Measurements from ENCODE around the gene SEMA5A. TPM values are rescaled to one million over a fixed set of nuclear protein-coding genes. Genes with fewer than 3 reads are reported as not detected.

Gene SEMA5A
- total and polyA plus RNA-seq, 2 donors (not counting 1 experiment from before 2014, with no cell fraction given): not detected

DNA sequence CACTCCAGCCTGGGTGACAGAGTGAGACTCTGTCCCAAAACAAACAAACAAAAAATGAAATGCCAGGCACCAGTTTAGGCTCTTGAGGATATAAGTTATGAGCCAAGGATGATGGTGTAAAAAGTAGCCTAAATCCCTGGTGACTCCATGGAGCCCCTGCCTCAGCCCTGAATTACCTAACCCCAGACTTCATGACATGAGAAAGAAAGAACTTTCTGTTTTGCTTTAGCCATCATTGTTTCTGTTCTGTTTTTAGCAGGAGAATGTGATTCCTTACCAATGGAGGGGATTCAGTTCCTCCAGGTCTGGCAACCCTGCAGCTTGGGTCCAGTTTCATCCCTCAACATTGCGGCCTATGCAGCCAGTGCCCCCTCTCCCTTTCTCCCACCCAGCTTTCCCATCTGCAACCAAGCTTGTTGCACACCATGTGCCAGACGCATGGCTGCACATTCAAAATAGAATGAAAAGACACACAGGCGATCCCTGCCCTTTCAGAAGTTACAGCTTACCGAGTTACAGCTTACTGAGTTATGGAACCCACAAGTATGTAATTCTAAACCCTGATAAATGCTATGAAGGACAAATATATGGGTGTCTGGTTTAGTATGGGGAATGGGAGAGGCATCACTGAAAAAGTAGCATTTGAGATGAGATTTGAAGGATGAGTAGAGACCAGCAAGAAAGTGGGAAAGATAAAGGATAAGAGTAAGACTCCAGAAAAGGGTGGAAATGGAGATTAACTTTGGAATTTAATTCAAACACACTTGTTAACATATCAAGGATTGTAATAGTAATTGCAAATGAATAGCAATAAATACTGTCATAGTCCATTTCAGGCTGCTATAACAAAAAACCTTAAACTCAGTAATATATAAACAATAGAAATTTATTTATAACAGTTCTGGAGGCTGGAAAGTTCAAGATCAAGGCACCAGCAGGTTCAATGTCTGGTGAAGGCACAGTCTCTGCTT lies 6.0 kb upstream of the SEMA5A start:
- H4K20me1 ChIP-seq (ENCODE audit: control insufficient read depth, insufficient read depth, low read length, poor library complexity, severe bottlenecking): no peaks in the 10 kb centered on the region
- H3K27ac ChIP-seq (ENCODE audit: low read length in 2 of 2): no peak overlapping the region
- WGBS (ENCODE audit: insufficient coverage): 100% methylated on average over 2 of the region's 4 CpGs
- no peak overlapping the region for H3K27ac Mint-ChIP-seq
- H3K79me2 ChIP-seq (ENCODE audit: control insufficient read depth, insufficient read depth, low read length): no peaks in the 10 kb centered on the region
- CTCF ChIA-PET: no interaction called here
- H3K9me3 Mint-ChIP-seq (ENCODE audit: insufficient read depth): no peaks in the 10 kb centered on the region
- ATAC-seq (ENCODE audit: low read depth) (no peak), DNase-seq (no peak)
- no peak overlapping the region for H3K4me3 ChIP-seq (ENCODE audit: control extremely low read depth in 1 of 5, extremely low read depth in 1 of 5, insufficient read depth in 1 of 5, low read depth in 2 of 5, low read length in 4 of 5)
- peaks cover 0 to 8% (median 1%) of the 10 kb centered on the region in 4 experiments for H3K27me3 ChIP-seq (replicated peaks in 1 of 4; ENCODE audit: control extremely low read depth in 1 of 4, control insufficient read depth in 3 of 4, insufficient read depth in 4 of 4, low read length in 3 of 4)
- no peaks in the 10 kb centered on the region for H3K4me1 Mint-ChIP-seq
- H3K4me2 ChIP-seq (replicated peaks; ENCODE audit: low read depth, low read length, poor library complexity, severe bottlenecking): no peak overlapping the region
- peaks cover 0 to 9% (median 0%) of the 10 kb centered on the region in 3 donors for H3K9me3 ChIP-seq (ENCODE audit: control extremely low read depth in 1 of 3, control insufficient read depth in 2 of 3, insufficient read depth in 1 of 3, low read length in 2 of 3)
- intact Hi-C loops (cut with micrococcal nuclease): no loop called here
- H2AFZ ChIP-seq (ENCODE audit: insufficient read depth, low read depth, low read length, poor library complexity, severe bottlenecking): no peak overlapping the region
- H3K4me1 ChIP-seq (ENCODE audit: control insufficient read depth in 2 of 2, insufficient read depth in 2 of 2, low read length in 2 of 2): no peaks in the 10 kb centered on the region
- H3K27me3 Mint-ChIP-seq: peaks cover 4% of the 10 kb centered on the region
- no peak overlapping the region for H3K4me3 Mint-ChIP-seq
- no peaks in the 10 kb centered on the region for H3K36me3 ChIP-seq (replicated peaks in 1 of 2; ENCODE audit: control extremely low read depth in 1 of 2, control insufficient read depth in 1 of 2, extremely low read depth in 1 of 2, insufficient read depth in 2 of 2, low read length in 1 of 2)
- H3K9ac ChIP-seq (ENCODE audit: low read length): no peak overlapping the region
- POLR2A ChIA-PET: no interaction called here
- TF ChIP-seq EZH2 (IDR thresholded peaks at IDR 0.05; ENCODE audit: borderline replicate concordance, insufficient read depth, low read depth, low read length, poor library complexity, severe bottlenecking): no peak
- TF ChIP-seq, protein P1, sequence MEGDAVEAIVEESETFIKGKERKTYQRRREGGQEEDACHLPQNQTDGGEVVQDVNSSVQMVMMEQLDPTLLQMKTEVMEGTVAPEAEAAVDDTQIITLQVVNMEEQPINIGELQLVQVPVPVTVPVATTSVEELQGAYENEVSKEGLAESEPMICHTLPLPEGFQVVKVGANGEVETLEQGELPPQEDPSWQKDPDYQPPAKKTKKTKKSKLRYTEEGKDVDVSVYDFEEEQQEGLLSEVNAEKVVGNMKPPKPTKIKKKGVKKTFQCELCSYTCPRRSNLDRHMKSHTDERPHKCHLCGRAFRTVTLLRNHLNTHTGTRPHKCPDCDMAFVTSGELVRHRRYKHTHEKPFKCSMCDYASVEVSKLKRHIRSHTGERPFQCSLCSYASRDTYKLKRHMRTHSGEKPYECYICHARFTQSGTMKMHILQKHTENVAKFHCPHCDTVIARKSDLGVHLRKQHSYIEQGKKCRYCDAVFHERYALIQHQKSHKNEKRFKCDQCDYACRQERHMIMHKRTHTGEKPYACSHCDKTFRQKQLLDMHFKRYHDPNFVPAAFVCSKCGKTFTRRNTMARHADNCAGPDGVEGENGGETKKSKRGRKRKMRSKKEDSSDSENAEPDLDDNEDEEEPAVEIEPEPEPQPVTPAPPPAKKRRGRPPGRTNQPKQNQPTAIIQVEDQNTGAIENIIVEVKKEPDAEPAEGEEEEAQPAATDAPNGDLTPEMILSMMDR (IDR thresholded peaks at IDR 0.05): no peak

DNA sequence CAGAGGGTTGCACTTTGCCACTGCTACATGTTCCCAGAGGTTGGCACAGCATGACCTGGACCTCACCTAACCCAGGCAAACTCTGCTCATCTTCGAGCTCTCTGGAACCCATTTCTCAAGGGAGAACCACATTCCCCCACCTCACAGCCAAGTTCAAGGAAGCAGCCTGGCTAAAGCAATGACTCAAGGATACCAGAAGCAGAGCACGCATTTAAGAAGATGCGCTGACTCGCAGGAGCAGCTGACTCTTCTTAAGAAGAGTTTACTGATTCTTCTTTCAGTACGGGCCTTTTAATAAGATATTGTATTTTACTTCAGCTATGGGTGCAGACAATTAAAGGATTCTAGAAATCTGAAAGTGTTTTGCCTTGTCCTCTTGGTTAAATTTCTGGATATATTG lies 4.1 kb upstream of the SEMA5A start:
- TF ChIP-seq, protein P1 (IDR thresholded peaks at IDR 0.05): no peak
- TF ChIP-seq EZH2 (IDR thresholded peaks at IDR 0.05; ENCODE audit: borderline replicate concordance, insufficient read depth, low read depth, low read length, poor library complexity, severe bottlenecking): no peak
- no peak for DNase-seq
- peaks cover 0 to 21% (median 7%) of the 10 kb centered on the region in 4 experiments for H3K27me3 ChIP-seq (replicated peaks in 1 of 4; ENCODE audit: control extremely low read depth in 1 of 4, control insufficient read depth in 3 of 4, insufficient read depth in 4 of 4, low read length in 3 of 4)
- peaks cover 6 to 8% of the 10 kb centered on the region in 2 donors for H3K4me1 ChIP-seq (ENCODE audit: control insufficient read depth in 2 of 2, insufficient read depth in 2 of 2, low read length in 2 of 2)
- H3K4me3 Mint-ChIP-seq: no peak overlapping the region
- no peak overlapping the region for H3K9ac ChIP-seq (ENCODE audit: low read length)
- peaks cover 6% of the 10 kb centered on the region for H3K4me1 Mint-ChIP-seq
- H3K4me3 ChIP-seq (ENCODE audit: control extremely low read depth in 1 of 5, extremely low read depth in 1 of 5, insufficient read depth in 1 of 5, low read depth in 2 of 5, low read length in 4 of 5): no peak overlapping the region
- H3K27ac ChIP-seq (ENCODE audit: low read length in 2 of 2): no peak overlapping the region
- ChIA-PET POLR2A (no interaction called here), CTCF (no interaction called here)
- H4K20me1 ChIP-seq (ENCODE audit: control insufficient read depth, insufficient read depth, low read length, poor library complexity, severe bottlenecking): no peaks in the 10 kb centered on the region
- no peaks in the 10 kb centered on the region for H3K36me3 ChIP-seq (replicated peaks in 1 of 2; ENCODE audit: control extremely low read depth in 1 of 2, control insufficient read depth in 1 of 2, extremely low read depth in 1 of 2, insufficient read depth in 2 of 2, low read length in 1 of 2)
- ATAC-seq (ENCODE audit: low read depth): no peak
- H3K27me3 Mint-ChIP-seq: peaks cover 10% of the 10 kb centered on the region
- no peak overlapping the region for H3K4me2 ChIP-seq (replicated peaks; ENCODE audit: low read depth, low read length, poor library complexity, severe bottlenecking)
- peaks cover 0 to 15% (median 0%) of the 10 kb centered on the region in 3 donors for H3K9me3 ChIP-seq (ENCODE audit: control extremely low read depth in 1 of 3, control insufficient read depth in 2 of 3, insufficient read depth in 1 of 3, low read length in 2 of 3)
- H3K9me3 Mint-ChIP-seq (ENCODE audit: insufficient read depth): no peaks in the 10 kb centered on the region
- H3K79me2 ChIP-seq (ENCODE audit: control insufficient read depth, insufficient read depth, low read length): no peaks in the 10 kb centered on the region
- no peak overlapping the region for H3K27ac Mint-ChIP-seq
- intact Hi-C loops (cut with micrococcal nuclease): no loop called here
- H2AFZ ChIP-seq (ENCODE audit: insufficient read depth, low read depth, low read length, poor library complexity, severe bottlenecking): no peak overlapping the region
- 83% methylated on average over 2 of the region's 5 CpGs for WGBS (ENCODE audit: insufficient coverage)

Measured in B cell (primary cell).